NK-92 (cell line): Measurements from ENCODE around the gene GPI.
"Not testable (repeated sequence)": the region's sequence is repeated elsewhere in the genome, so short reads cannot be mapped to it uniquely, and the experiment has no call there.

ENCODE experiments used
- DNase-seq: peaks from one replicate; lab custom pipeline; 2025; ENCODE audit not compliant: unreplicated experiment; lab: John Stamatoyannopoulos, UW

Gene GPI

DNA sequence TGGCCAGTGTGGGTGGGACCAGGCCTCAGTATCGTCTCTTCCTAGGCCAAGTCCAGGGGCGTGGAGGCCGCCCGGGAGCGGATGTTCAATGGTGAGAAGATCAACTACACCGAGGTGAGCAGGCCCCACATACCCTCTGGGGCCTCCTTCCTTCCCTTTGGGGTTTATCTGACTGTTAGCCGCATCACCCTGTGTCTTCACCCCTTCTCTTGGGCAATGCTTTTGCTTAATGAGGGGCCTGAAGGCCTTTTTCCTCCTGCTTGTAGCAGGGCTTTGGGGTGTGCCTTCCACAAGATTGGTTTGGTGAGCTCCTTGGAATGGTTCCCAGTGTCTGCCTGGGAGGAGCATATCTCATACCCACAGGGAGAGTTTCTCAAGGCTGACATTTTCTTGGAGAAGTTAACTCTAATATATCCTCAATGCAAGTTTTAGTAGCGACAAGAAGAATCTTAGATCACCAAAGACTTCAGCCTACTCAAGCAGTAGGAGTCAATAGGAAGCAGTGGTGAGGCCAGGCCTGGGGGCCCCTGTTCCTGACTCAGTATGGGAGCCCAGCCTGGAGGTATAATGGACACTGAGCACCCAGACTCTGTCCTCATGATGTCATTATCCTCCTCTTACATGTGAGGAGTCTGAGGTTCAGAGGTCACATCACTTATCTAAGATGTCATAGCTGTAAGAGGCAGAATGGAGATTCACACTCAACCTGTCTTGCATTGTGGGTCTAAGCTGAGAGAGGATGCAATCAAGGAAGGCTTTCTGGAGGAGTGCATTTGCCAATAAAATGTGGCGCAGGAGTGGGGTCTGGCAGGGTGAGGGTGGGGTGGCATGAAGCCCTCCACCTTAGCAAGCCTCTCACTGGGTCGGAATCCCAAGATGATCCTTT, 2.0 kb downstream of the GPI start:
- DNase-seq, result no peak

DNA sequence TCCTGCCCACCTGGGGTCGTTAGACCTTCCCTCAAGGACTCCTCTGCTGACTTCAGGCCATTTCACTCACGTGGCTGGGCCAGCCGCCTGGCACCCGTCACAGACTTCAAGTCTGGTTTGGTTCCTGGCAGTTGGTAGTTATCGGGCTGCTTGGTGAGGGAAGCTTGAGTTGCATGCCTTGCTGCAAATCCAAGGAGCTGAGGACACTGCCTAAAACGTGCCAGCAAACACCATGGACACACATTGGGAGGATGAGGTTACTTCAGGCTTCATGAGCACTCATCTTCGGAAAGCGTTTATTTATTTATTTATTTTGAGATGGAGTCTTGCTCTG, 2.6 kb downstream of the GPI start:
- DNase-seq, result no peak

DNA sequence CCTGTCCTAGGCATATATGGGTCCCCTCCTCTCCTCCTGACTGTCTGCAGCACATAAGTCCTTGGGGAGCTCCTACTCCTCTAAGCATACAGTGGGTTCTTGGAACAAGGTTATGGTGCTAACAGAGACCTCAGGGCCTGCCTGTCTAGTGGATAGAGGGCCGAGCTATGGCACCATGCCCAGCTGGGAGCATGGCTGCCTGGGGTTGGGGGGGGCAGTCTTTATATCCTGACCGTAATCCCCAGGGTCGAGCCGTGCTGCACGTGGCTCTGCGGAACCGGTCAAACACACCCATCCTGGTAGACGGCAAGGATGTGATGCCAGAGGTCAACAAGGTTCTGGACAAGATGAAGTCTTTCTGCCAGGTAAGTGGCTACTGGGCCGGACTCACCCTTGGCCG, 3.3 kb downstream of the GPI start:
- DNase-seq, result no peak

DNA sequence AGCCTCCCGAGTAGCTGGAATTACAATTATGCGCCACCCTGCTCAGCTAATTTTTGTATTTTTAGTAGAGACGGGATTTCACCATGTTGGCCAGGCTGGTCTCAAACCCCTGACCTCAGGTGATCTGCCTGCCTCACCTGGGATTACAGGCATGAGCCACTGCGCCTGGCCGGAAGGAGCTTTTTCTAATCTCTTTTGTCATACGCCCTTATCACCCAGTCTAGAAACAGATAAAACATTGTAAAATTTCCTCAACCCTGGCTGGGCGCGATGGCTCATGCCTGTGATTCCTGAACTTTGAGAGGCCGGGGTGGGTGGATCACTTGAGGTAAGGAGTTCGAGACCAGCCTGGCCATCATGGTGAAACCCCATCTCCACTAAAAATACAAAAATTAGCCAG, 4.2 kb downstream of the GPI start:
- DNase-seq, result not testable (repeated sequence)

DNA sequence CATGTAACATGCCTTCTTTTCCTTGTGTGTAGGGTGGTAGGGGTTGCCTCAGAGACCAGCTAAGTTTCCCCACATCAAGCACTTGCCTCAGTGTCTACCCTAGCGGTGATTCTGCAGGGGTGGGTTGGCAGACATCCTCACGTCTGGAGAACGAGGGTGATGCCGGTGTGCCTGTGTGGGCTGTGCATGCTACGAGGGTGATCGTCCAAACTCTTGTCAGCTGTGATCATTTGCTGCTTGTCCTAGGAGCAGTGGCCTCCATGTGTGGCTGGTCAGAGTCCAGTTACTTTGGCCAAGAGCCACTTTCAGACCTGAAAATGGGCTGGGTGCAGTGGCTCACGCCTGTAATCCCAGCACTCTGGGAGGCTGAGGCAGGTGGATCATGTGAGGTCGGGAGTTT, 5.1 kb downstream of the GPI start:
- DNase-seq, result no peak

DNA sequence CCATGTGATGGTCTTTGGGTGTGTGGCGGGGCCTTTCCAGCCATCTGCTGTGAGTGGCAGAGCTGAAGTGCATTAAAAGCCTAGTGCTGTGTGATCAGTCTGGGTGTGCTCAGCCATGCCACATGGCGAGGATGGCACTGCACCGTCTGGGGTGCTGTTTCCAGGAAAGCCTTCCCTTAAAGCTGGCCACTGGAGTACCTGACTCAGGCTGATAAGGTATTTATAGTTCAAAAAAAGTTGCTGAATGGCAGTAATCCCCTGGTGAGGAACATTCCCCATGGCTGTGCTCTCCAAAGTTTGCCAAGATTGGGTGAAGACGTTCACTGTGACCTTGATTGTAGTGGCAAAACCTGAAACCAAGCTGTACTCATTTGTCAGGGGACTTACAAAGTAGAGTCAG, 6.0 kb downstream of the GPI start:
- no peak for DNase-seq

DNA sequence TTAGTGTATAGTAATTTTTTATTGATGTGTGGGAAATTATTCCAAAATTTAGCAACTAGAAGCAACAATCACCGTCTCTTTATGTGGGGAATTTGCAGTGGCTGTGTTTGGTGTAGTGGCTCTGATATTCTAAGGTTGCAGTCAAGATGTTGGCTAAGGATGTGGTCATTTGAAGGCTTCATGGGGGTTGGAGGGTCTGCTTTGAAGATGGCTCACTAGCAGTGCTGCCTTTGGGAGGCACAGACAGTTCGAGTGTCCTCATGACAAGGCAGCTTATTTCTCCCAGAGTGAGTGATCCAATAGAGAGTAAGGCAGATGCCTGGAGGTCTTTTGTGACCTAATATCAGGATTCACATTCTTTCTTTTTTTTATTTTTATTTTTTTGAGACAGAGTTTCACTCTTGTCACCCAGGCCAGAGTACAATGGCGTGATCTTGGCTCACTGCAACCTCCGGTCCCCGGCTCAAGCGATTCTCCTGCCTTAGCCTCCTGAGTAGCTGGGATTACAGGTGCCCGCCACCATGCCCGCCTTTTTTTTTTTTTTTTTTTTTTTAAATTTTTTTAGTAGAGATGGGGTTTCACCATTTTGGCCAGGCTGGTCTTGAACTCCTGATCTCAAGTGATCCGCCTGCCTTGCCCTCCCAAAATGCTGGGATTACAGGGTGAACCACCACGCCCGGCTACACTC, 8.7 kb downstream of the GPI start:
- DNase-seq, result no peak

DNA sequence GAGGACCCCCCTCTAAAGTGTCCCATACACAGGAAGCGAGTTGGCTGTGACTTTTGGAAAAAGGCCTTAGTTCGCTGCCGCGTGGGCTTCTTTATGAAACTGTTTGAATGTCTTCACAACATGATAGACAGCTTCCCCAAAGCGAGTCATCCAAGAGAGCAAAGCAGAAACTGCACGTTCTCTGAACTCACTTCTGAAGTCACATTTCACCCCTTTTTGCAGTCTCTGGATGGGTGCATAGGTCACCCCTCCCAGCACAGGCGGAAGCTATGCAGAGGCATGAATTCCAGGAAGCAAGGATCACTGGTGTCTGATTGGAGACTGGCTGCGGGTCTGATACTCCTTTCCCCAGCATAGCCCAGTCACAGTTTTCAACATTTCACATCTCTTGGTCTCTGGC, 10.6 kb downstream of the GPI start:
- no peak for DNase-seq

DNA sequence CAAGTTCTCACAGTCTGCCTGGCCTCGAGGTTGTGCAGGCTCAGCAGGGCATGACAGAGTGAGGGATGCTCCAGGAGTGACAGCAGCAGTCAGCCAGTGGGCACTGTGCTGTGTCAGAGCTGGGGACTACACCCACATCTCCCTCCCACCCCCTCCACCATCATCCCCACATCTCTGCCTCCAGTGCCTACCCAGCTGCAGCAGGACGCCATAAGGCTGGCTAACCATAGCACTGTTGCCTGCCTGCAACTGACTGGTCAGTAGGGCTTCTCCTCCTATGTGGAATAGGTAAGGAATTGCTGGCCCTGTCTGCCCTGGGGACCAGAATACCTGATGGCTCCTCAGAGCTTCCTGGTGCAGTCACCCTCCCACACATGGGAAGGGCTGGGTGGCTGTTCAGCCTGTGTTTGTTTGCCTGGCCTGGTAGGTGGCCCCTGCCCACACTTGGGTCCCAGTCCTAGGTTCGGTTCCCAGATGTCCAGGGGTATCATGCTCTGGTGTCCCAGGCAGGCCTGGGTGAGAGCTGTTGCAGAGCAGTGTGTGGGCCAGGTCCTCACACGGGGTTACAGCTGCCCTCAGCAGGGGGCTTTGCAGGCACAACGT, 15.7 kb downstream of the GPI start:
- DNase-seq, result no peak

DNA sequence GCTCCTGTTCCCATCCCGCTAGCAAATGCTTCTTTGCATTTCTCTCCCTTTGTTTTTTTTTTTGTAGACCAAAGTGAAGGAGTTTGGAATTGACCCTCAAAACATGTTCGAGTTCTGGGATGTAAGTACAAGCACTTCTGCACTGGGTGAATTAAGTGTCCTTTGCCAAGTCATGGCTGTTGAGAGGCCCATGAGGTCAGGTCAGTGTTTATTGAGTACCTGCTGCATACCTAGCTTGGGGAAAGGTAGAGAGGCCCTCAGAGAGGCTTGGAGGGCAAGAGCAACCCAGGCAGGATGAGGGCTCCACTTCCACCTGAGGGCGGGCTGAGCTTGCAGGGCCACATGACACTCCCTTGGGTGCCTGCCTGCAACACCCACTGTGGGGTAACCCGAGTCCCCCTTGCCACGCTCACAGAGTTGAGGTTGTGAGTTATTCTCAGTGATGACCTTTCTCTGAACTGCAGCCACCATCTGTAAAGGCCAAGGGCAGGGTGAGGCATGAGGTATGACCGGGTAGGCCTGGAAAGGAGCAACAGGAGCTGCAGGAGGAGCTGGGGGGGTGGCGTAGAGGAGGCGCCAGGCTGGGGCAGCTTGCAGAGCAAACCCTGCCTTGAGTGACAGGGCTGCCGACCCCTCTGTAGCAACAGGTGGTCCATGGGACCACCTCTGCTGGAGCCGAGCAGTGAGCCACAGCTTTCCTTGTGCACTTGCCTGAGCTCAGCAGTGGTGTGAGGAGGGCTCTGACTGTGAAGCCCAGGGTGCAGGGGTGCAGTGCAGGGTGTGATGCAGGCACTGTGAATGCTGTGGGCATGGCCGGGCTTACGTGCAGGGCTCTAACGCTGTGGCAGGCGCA, 16.6 kb downstream of the GPI start:
- DNase-seq, result no peak

DNA sequence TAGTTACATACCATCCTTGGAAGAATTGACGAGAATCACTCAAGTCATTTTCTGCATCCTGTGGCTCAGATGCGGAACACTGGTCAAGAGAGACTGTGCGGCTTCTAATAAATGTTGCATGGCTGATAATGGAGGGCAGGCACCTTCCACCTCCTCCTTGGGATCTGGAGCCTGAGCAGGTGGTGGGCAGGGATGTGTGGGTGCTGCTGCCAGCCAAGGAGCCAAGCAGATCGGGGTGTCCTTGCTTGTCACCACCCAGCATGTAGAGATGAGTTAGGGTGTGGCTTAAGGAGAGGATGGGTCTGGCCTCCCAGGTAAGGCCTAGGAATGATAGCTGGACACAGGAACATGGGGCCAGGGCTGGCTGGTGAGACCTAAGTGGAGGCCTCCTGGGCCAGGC, 17.5 kb downstream of the GPI start:
- DNase-seq, result no peak

DNA sequence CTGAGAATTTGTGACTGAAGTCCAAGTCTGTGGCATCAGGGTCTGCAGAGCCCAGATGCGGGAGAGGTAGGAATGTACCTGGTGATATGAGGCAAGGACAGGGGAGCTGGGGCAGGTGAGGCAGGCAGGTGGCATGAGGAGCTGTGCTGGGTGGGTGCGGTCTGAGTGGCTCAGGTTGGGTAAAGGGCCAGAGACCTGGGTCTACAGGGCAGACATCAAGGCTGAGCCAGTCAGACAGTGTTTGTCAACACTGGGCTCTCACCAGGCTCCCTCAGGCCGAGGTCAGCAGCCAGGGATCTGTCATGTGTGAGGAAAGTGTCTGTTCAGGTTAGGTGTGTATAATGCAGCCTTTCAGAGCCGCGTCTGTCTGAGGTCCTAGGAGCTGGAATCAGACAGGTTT, 18.6 kb downstream of the GPI start:
- DNase-seq, result no peak

DNA sequence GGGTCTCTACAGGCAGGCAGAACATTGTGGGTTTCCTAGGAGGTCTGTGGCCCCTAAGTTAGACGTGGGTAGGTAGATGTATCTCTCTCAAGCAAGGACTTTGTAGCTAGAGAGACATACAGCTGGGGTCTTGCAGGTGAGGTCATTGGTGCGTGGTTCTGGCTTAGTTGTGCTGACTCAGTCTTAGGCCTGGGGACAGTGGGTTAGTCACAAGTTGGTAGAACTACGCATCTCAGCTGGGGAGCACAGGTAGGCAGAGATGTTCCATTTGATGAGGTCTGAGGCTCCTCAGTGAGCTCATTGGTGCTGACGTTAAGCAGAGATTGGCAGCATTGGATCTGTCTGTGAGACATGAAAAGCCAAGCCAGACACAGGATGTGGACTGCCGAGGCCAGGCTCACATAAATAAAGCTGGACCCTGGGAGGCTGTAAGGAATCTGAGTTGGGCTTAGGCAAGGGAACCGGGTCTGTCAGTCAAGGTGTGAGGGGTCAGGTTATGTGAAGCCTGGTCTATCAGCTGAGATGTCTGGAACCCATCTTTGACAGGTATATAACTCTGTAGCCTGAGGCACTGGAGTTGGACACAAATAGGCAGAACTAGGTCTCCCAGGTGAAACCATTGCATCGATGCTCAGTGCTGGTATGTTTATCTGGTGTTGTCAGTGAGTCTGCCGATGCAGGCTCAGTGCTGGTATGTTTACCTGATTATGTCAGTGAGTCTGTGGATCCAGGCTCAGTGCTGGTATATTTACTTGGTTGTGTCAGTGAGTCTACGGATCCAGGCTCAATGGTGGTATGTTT, 21.8 kb downstream of the GPI start:
- no peak for DNase-seq

DNA sequence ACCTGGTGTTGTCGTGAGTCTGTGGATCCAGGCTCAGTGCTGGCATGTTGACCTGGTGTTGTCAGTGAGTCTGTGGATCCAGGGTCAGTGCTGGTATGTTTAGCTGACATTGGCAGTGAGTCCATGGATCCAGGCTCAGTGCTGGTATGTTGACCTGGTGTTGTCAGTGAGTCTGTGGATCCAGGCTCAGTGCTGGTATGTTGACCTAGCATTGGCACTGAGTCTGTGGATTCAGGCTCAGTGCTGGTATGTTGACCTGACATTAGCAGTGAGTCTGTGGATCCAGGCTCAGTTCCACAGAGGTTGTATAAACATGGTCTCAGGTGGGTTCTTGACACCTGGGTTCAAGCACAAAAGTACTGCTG, 22.4 kb downstream of the GPI start:
- no peak for DNase-seq

DNA sequence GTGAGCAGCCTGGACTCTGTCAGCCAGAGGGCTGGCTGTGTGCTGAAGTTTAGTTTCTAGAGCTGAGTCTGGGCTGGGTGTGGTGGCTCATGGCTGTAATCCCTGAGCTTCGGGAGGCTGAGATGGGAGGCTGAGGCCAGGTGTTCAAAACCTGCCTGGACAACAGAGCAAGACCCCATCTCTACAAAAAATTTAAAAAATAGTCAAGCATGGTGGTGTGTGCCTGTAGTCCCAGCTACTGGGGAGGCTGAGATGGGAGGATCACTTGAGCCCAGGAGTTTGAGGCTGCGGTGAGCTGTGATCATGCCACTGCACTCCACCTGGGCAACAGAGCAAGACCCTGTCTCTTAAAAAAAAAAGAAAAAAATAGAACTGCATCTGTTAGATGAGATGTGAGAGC, 23.7 kb downstream of the GPI start:
- not testable (repeated sequence) for DNase-seq

DNA sequence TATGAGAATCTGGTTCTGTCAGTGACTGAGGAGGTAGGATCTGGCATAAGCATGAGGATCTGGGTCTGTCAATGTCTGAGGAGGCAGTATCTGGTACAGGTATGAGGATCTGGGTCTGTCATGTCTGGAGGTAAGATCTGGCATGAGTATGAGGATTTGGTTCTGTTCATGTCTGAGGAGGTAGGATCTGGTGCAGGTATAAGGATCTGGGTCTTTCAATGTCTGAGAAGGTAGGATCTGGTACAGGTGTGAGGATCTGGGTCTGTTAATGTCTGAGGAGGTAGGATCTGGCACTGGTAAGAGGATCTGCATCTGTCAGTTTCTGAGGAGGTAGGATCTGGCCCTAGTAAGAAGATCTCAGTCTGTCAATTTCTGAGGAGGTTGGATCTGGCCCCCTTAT, 26.8 kb downstream of the GPI start:
- no peak for DNase-seq

DNA sequence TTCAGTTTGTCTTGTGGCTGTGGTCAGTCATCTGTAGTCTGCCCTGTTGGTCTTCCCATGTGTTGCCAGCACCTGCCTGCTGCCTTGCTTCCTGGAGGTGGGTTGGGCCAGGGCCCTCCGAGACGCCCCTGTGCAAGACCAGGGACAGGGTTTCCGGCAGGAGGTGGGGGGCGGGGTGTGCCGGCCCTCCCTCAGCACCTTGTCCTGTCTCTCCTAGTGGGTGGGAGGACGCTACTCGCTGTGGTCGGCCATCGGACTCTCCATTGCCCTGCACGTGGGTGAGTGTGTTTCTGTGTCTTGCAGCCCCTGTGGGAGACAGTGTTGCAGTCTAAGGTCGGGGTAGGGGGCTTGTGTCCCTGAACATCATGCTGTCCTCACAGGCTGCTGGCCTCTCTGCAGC, 28.0 kb downstream of the GPI start:
- DNase-seq, result no peak

DNA sequence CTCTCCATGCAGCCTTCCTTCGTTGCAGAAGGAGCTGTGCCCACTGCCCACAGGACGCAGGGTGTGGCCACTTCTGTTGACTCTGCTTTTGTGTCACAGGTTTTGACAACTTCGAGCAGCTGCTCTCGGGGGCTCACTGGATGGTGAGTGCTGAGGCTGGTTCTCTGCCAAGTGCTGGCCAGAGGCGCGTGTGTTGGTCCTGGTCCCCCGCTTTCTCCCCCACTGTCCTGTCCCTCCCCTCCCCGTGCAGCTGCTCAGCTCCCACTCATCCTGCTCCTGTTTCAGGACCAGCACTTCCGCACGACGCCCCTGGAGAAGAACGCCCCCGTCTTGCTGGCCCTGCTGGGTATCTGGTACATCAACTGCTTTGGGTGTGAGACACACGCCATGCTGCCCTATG, 28.6 kb downstream of the GPI start:
- no peak for DNase-seq

DNA sequence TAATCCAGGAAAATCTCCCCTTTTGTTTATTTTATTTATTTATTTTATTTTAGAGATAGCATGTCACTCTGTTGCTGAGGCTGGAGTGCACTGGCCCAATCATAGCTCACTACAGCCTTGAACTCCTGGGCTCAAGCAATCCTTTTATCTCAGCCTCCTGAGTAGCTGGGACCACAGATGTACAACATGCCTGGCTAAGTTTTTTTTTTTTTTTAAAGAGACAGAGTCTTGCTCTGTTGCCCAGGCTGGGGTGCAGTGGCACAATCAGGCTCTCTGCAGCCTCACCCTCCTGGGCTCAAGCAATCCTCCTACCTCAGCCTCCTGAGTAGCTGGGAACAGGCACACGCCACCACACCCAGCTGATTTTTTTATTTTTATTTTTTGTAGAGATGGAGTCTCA, 32.9 kb downstream of the GPI start:
- DNase-seq, result no peak

DNA sequence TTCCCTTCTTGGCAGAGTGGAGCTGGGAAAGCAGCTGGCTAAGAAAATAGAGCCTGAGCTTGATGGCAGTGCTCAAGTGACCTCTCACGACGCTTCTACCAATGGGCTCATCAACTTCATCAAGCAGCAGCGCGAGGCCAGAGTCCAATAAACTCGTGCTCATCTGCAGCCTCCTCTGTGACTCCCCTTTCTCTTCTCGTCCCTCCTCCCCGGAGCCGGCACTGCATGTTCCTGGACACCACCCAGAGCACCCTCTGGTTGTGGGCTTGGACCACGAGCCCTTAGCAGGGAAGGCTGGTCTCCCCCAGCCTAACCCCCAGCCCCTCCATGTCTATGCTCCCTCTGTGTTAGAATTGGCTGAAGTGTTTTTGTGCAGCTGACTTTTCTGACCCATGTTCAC, 34.9 kb downstream of the GPI start:
- no peak for DNase-seq

DNA sequence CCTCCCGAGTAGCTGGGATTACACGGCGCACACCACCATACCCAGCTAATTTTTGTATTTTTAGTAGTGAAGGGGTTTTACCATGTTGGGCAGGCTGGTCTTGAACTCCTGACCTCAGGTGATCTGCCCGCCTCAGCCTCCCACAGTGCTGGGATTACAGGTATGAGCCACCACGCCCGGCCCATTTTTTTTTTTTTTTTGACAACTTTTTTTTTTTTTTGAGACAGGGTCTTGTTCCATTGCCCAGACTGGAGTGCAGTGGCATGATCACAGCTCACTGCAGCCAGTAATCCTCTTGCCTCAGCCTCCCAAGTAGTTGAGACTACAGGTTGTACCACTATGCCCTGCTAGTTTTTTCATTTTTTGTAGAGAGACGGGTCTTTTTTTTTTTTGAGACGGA, 35.8 kb downstream of the GPI start:
- not testable (repeated sequence) for DNase-seq
